ENCODE measurements around the gene MYL11. TPM values are rescaled to one million over a fixed set of nuclear protein-coding genes. Genes with fewer than 3 reads are reported as not detected.
A peak's percentile ranks its signal among the peaks of the same experiment; 100 is the strongest.

MYL11 gene
- polyA plus RNA-seq, 2 of the 4 experiments (the other 2 are of a cell fraction), result 0.46 TPM; not detected in 1

GRCh38 chr16:30407102-30407803, 32.7 kb downstream of the MYL11 start, which contains the start of gene ZNF771:
ZNF771 (plus strand) TSS chr16:30407606; CDS start chr16:30408054, 448 bp downstream.
- peak; percentile 88 to 92 for ATAC-seq
- H3K4me3 ChIP-seq, result peak within 1 kb of the TSS; percentile 62
- FAIRE-seq, result no peak
- POLR2A ChIA-PET, result interaction anchor here (0.7 to 2.1 kb wide), 8 partner anchors 9 to 209 kb away, joined by 3 to 16 read pairs (median 7); partner anchors contain the start of genes DCTPP1 and ZNF48
- H3K4me1 ChIP-seq, result peaks cover 20% of the 10 kb centered on the region
- WGBS (ENCODE audit: missing lambda C conversion rate), result under 1% methylated on average over 23 of the region's 65 CpGs
- no peaks in the 10 kb centered on the region for H3K9me3 ChIP-seq
- CTCF ChIA-PET, result interaction anchor here (0.7 to 7.5 kb wide), 9 partner anchors 10 to 294 kb away, joined by 3 to 149 read pairs (median 4); partner anchors contain the start of genes CD2BP2, DCTPP1, GDPD3 and ZNF48
- DNase-seq (ENCODE audit: low read depth in 1 of 2, low spot score in 1 of 2), result peak; percentile 83 to 90
- peak within 1 kb of the TSS; percentile 94 for H3K4me2 ChIP-seq
- H3K27ac ChIP-seq, result peak within 1 kb of the TSS; percentile 80 to 92
- TF ChIP-seq NFE2L2 (conservative IDR thresholded peaks at IDR 0.05; ENCODE audit: low read length) (no peak), MAX (IDR thresholded peaks at IDR 0.05) (peak; percentile 98), CHD2 (IDR thresholded peaks at IDR 0.05; ENCODE audit: low read length, partially characterized antibody) (no peak), RNF2 (IDR thresholded peaks at IDR 0.05; ENCODE audit: borderline replicate concordance, low read depth) (no peak), MYC (IDR thresholded peaks at IDR 0.05; ENCODE audit: borderline replicate concordance, low read length) (peak; percentile 89; the same call in 1 of the 2 replicates), ZNF302 (CRISPR knock-in tag; IDR thresholded peaks at IDR 0.05) (no peak), ZSCAN20 (CRISPR knock-in tag; IDR thresholded peaks at IDR 0.05) (no peak), RCOR1 (IDR thresholded peaks at IDR 0.05; ENCODE audit: low read depth, low read length) (no peak), BHLHE40 (IDR thresholded peaks at IDR 0.05; ENCODE audit: low read depth, low read length) (no peak), EHF (CRISPR knock-in tag; IDR thresholded peaks at IDR 0.05) (no peak), NPAS2 (CRISPR knock-in tag; IDR thresholded peaks at IDR 0.05; ENCODE audit: borderline replicate concordance) (no peak), FOSL2 (IDR thresholded peaks at IDR 0.05) (no peak), FOSL2 (CRISPR knock-in tag; IDR thresholded peaks at IDR 0.05) (peak; percentile 10; the same call in 1 of the 2 replicates), SREBF2 (IDR thresholded peaks at IDR 0.05) (no peak), RARB (CRISPR knock-in tag; IDR thresholded peaks at IDR 0.05) (no peak), ZFP36 (IDR thresholded peaks at IDR 0.05; ENCODE audit: borderline replicate concordance, partially characterized antibody) (no peak), RFX5 (IDR thresholded peaks at IDR 0.05) (no peak), CBX8 (IDR thresholded peaks at IDR 0.05) (no peak), NR3C1 (IDR thresholded peaks at IDR 0.05) (no peak), KDM1A (IDR thresholded peaks at IDR 0.05; ENCODE audit: low read depth) (no peak), MAFK (IDR thresholded peaks at IDR 0.05; ENCODE audit: partially characterized antibody) (peak; percentile 3), PHF8 (IDR thresholded peaks at IDR 0.05; ENCODE audit: borderline replicate concordance, low read depth) (peak; percentile 85), HOXA7 (CRISPR knock-in tag; IDR thresholded peaks at IDR 0.05) (no peak), RAD21 (conservative IDR thresholded peaks at IDR 0.05 in 1 of 2, IDR thresholded peaks at IDR 0.05 in 1 of 2) (no peak), CHD4 (IDR thresholded peaks at IDR 0.05; ENCODE audit: borderline replicate concordance) (no peak), CEBPB (IDR thresholded peaks at IDR 0.05) (no peak), JUNB (IDR thresholded peaks at IDR 0.05) (no peak)
- TF ChIP-seq, protein P1, sequence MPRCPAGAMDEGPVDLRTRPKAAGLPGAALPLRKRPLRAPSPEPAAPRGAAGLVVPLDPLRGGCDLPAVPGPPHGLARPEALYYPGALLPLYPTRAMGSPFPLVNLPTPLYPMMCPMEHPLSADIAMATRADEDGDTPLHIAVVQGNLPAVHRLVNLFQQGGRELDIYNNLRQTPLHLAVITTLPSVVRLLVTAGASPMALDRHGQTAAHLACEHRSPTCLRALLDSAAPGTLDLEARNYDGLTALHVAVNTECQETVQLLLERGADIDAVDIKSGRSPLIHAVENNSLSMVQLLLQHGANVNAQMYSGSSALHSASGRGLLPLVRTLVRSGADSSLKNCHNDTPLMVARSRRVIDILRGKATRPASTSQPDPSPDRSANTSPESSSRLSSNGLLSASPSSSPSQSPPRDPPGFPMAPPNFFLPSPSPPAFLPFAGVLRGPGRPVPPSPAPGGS (IDR thresholded peaks at IDR 0.05), result peak; percentile 77; the same call in 2 of the 3 replicates
- TF ChIP-seq, protein P2, sequence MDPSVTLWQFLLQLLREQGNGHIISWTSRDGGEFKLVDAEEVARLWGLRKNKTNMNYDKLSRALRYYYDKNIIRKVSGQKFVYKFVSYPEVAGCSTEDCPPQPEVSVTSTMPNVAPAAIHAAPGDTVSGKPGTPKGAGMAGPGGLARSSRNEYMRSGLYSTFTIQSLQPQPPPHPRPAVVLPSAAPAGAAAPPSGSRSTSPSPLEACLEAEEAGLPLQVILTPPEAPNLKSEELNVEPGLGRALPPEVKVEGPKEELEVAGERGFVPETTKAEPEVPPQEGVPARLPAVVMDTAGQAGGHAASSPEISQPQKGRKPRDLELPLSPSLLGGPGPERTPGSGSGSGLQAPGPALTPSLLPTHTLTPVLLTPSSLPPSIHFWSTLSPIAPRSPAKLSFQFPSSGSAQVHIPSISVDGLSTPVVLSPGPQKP (IDR thresholded peaks at IDR 0.05; ENCODE audit: low read depth, low read length), result no peak
- TF ChIP-seq, protein P3, sequence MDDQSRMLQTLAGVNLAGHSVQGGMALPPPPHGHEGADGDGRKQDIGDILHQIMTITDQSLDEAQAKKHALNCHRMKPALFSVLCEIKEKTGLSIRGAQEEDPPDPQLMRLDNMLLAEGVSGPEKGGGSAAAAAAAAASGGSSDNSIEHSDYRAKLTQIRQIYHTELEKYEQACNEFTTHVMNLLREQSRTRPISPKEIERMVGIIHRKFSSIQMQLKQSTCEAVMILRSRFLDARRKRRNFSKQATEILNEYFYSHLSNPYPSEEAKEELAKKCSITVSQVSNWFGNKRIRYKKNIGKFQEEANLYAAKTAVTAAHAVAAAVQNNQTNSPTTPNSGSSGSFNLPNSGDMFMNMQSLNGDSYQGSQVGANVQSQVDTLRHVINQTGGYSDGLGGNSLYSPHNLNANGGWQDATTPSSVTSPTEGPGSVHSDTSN (IDR thresholded peaks at IDR 0.05), result no peak
- TF ChIP-seq, protein P4, sequence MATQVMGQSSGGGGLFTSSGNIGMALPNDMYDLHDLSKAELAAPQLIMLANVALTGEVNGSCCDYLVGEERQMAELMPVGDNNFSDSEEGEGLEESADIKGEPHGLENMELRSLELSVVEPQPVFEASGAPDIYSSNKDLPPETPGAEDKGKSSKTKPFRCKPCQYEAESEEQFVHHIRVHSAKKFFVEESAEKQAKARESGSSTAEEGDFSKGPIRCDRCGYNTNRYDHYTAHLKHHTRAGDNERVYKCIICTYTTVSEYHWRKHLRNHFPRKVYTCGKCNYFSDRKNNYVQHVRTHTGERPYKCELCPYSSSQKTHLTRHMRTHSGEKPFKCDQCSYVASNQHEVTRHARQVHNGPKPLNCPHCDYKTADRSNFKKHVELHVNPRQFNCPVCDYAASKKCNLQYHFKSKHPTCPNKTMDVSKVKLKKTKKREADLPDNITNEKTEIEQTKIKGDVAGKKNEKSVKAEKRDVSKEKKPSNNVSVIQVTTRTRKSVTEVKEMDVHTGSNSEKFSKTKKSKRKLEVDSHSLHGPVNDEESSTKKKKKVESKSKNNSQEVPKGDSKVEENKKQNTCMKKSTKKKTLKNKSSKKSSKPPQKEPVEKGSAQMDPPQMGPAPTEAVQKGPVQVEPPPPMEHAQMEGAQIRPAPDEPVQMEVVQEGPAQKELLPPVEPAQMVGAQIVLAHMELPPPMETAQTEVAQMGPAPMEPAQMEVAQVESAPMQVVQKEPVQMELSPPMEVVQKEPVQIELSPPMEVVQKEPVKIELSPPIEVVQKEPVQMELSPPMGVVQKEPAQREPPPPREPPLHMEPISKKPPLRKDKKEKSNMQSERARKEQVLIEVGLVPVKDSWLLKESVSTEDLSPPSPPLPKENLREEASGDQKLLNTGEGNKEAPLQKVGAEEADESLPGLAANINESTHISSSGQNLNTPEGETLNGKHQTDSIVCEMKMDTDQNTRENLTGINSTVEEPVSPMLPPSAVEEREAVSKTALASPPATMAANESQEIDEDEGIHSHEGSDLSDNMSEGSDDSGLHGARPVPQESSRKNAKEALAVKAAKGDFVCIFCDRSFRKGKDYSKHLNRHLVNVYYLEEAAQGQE (IDR thresholded peaks at IDR 0.05), result no peak
- TF ChIP-seq, protein P5, sequence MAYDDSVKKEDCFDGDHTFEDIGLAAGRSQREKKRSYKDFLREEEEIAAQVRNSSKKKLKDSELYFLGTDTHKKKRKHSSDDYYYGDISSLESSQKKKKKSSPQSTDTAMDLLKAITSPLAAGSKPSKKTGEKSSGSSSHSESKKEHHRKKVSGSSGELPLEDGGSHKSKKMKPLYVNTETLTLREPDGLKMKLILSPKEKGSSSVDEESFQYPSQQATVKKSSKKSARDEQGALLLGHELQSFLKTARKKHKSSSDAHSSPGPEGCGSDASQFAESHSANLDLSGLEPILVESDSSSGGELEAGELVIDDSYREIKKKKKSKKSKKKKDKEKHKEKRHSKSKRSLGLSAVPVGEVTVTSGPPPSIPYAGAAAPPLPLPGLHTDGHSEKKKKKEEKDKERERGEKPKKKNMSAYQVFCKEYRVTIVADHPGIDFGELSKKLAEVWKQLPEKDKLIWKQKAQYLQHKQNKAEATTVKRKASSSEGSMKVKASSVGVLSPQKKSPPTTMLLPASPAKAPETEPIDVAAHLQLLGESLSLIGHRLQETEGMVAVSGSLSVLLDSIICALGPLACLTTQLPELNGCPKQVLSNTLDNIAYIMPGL (CRISPR knock-in tag; IDR thresholded peaks at IDR 0.05; ENCODE audit: borderline replicate concordance), result no peak
